Heart left ventricle (tissue), 16 donors: ENCODE data around the gene IVD. TPM values are rescaled to one million over a fixed set of nuclear protein-coding genes. Genes with fewer than 3 reads are reported as not detected.
A peak's percentile ranks its signal among the peaks of the same experiment; 100 is the strongest.

Experiments used
- ATAC-seq, 4 donors: fragments of 200-7000 bp; cut with Tn5 transposase; one replicate each; pipeline ENCODE4 v1.9.1; 2020 to 2022; ENCODE audit warnings: moderate library complexity in 4 of 4, mild to moderate bottlenecking in 3 of 4, moderate number of reproducible peaks in 1 of 4
- DNase-seq, 5 donors: peaks; one replicate each; pipeline ENCODE4 v3.0.0-alpha.2; 2020
- H3K27ac ChIP-seq, 12 donors: fragments of 200-600 bp; sonication (generic) in 4 of 12; one replicate each; pipeline versions ENCODE4 v1.5.0 to v1.8.0; 2016 to 2022; ENCODE audit warnings: mild to moderate bottlenecking in 2 of 12
- H3K27me3 ChIP-seq, 9 donors: fragments of 200-600 bp; sonication (generic) in 2 of 9; one replicate each; pipeline versions ENCODE4 v1.5.1 to v1.8.0; 2016 to 2022; ENCODE audit warnings: mild to moderate bottlenecking in 3 of 9
- H3K36me3 ChIP-seq, 9 donors: fragments of 200-600 bp; sonication (generic) in 2 of 9; one replicate each; pipeline versions ENCODE4 v1.5.0 to v1.8.0; 2018 to 2022; ENCODE audit warnings: mild to moderate bottlenecking in 2 of 9
- H3K4me1 ChIP-seq, 12 donors: fragments of 200-600 bp; sonication (generic) in 4 of 12; one replicate each; pipeline versions ENCODE4 v1.5.0 to v1.8.0; 2016 to 2022; ENCODE audit warnings: mild to moderate bottlenecking in 3 of 12
- H3K4me3 ChIP-seq, 12 donors: fragments of 200-600 bp; sonication (generic) in 4 of 12; one replicate each; pipeline versions ENCODE4 v1.5.0 to v1.8.0; 2017 to 2022; ENCODE audit warnings: mild to moderate bottlenecking in 9 of 12, moderate library complexity in 4 of 12
- H3K9me3 ChIP-seq, 12 donors: fragments of 200-600 bp; sonication (generic) in 4 of 12; one replicate each; pipeline versions ENCODE4 v1.5.0 to v1.8.0; 2016 to 2022; ENCODE audit warnings: mild to moderate bottlenecking in 1 of 12
- POLR2A ChIP-seq, 2 donors: fragments of 450-650 bp; IDR thresholded peaks; one replicate each; pipeline ENCODE4 v1.6.1; 2017; ENCODE audit warnings: antibody characterized with exemption in 2 of 2, mild to moderate bottlenecking in 2 of 2, moderate library complexity in 2 of 2
- WGBS, 4 donors: extraction: QIAGEN DNeasy Blood & Tissue Kit in 2 of 4; methylation state at CpG; one replicate each; pipeline versions ENCODE4 v1.1.5 to v1.1.7; 2013 to 2018; 5-methylcytosine and 5-hydroxymethylcytosine counted together
- intact Hi-C, 10 donors: fragments of 100-400 bp; cut with DNase I; formaldehyde crosslinking; loops; one replicate each; pipeline versions ENCODE4 v1.11.1 to v1.14.2; 2022
- polyA plus RNA-seq, 2 donors: library from polyadenylated mRNA; stranded (reverse); fragments of 200-250 nt; gene quantifications; one replicate each; pipeline ENCODE4 v1.2.3, GENCODE V29; 2013
- total RNA-seq, 9 donors: library from RNA; depleted of rRNA in 2 of 9; stranded (reverse); fragments of >200 nt in 2 of 9; fragmentation: NEBNext Ultra II Directional in 3 of 9; extraction: Animal tissue kit (Norgen Biotek cat#: 25700) in 3 of 9; gene quantifications; one replicate each; pipeline versions ENCODE4 v1.1.0 to v1.2.4, GENCODE V29; 2016 to 2023
- TF ChIP-seq, protein P1 (sequence below), 12 donors: fragments of 200-600 bp; sonication (generic) in 4 of 12; IDR thresholded peaks; one replicate each; pipeline versions ENCODE4 v1.5.0 to v1.8.0; 2018 to 2022; ENCODE audit warnings: antibody characterized with exemption in 12 of 12, mild to moderate bottlenecking in 5 of 12
- donor health status: ischemic (EF 13 %, LVEDD 7.1; RV severe dilation, severe dysfunction).
- donor health status: healthy with polysubstance abuse.
- donor health status: DM: no; HTN: yes; CAD: no.
- donor health status: DM: no; HTN: no; CAD: no.
- donor health status: ischemic (EF 25% LVEDD 6.9; RV normal size, moderate dysfunction).
- donor health status: ischemic (EF 25% LVEDD 5.7; RV mildly dilated, moderate dysfunction).
- donor health status: healthy.
- donor health status: DM: yes; HTN: yes; CAD: no.
- donor health status: ischemic (EF 35%, LVEDD 5.7; RV mildly dilated, moderate dysfunction).
- donor health status: nonischemic (EF 11% LVEDD 7.7; RV severe dilation, severe dysfunction).
- donor health status: DM: yes; HTN: yes; CAD: no.
- donor health status: PGD.
- donor health status: ischemic (EF 29% LVEDD 5.4; RV normal size, mild dysfunction).
- donor health status: nonischemic (EF 23%, LVEDD 6.1; RV moderate dilation, normal function).

IVD gene
- total and polyA plus RNA-seq, 11 donors: 52.9 to 130 (median 95.1) TPM

DNA sequence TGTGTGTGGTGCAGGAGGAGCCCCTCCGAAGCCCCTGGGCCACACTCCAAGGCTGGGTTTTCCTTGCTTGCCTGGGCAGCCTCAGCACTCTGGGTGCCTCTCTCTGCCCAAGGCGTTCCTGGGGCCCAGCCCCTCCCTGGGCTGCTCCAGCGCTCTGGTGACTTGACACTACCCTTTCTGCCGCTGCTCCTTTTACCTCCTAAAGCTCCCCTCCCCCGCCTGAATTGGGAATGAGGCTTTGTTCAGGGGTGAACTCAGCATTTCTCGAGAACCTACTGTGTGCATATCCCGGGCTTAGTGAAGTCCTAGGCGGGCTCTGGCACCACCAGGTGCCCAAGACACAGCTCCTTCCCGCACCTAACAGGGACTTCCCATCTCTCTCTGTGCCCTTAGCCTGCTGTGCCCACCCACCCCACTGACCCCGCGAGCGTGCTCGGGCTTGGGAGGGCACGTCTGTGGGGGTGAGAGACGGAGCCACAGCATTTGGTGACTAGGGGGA lies 33.9 kb downstream of the IVD start:
- ATAC-seq (peak in 3 of 4 donors; percentile 1 to 4 (median 2)), DNase-seq (peak in 1 of 5 donors; percentile 52)
- TF ChIP-seq POLR2A (IDR thresholded peaks at IDR 0.05): no peak
- TF ChIP-seq, protein P1, sequence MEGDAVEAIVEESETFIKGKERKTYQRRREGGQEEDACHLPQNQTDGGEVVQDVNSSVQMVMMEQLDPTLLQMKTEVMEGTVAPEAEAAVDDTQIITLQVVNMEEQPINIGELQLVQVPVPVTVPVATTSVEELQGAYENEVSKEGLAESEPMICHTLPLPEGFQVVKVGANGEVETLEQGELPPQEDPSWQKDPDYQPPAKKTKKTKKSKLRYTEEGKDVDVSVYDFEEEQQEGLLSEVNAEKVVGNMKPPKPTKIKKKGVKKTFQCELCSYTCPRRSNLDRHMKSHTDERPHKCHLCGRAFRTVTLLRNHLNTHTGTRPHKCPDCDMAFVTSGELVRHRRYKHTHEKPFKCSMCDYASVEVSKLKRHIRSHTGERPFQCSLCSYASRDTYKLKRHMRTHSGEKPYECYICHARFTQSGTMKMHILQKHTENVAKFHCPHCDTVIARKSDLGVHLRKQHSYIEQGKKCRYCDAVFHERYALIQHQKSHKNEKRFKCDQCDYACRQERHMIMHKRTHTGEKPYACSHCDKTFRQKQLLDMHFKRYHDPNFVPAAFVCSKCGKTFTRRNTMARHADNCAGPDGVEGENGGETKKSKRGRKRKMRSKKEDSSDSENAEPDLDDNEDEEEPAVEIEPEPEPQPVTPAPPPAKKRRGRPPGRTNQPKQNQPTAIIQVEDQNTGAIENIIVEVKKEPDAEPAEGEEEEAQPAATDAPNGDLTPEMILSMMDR (IDR thresholded peaks at IDR 0.05): no peak
- Histone ChIP-seq H3K4me1 (peaks cover 9 to 75% (median 47%) of the 10 kb centered on the region in 12 donors), H3K4me3 (peak overlapping the region in 10 of 12 donors; percentile 44 to 100 (median 94)), H3K27me3 (peaks cover 0 to 41% (median 13%) of the 10 kb centered on the region in 9 donors), H3K36me3 (no peaks in the 10 kb centered on the region), H3K27ac (peak overlapping the region in 7 of 12 donors; percentile 5 to 82 (median 49)), H3K9me3 (no peaks in the 10 kb centered on the region)
- intact Hi-C loops: no loop called here
- 21 to 38% (median 26%) methylated on average over 10 to 15 of the region's 15 CpGs for WGBS, 4 donors

DNA sequence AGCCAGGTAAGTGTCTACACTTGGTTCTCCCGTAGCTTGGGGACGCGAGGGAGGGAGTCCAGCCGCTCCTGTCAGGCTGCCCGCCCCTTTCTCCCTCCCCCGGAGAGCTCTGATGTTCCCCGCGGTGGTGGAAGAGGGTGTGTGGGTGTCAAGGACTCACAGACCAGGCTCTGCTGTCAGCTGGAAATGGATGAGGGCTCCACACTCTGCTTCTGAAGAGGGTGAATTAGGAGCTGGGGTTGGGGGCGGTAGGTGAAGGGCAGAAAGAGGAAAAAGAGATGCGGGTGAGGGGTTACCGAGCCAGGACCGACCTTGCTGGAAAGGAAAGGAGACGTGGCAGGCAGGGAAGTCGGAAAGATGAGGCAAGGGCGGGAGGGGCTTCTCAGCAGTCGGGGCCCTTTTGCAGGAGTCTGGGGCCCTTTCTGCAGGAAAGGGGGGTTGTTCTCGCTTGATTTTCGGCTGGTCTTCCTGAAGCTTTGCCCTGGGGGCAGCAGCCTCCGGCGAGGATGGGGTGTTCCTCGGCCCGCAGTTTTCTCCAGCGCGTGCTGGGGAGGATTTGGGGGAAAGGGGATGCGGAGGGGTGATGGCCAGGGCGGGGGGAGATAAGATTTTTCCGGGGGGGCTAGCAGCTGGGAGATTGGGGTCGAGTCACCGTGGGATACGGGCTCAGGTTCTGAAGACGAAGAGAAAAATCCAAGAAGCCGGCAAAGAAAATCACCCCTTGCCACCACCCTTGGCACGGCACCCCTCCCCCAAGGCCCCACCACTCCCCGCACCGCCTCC lies 34.6 kb downstream of the IVD start:
- DNase-seq (peak in 4 of 5 donors; percentile 39 to 73 (median 60)), ATAC-seq (peak in 3 of 4 donors; percentile 6 to 36 (median 32))
- TF ChIP-seq POLR2A (IDR thresholded peaks at IDR 0.05): no peak
- TF ChIP-seq, protein P1 (IDR thresholded peaks at IDR 0.05): peak in 4 of 12 donors; percentile 8 to 34 (median 13)
- 0 to 1% (median 0%) methylated on average over 35 of the region's 35 CpGs for WGBS, 4 donors
- Histone ChIP-seq H3K9me3 (no peaks in the 10 kb centered on the region), H3K4me3 (peak overlapping the region; percentile 35 to 100 (median 93)), H3K27ac (peak overlapping the region in 8 of 12 donors; percentile 5 to 83 (median 54)), H3K36me3 (no peaks in the 10 kb centered on the region), H3K4me1 (peaks cover 9 to 82% (median 50%) of the 10 kb centered on the region in 12 donors), H3K27me3 (peaks cover 0 to 35% (median 13%) of the 10 kb centered on the region in 9 donors)
- intact Hi-C loops: loop anchor here in 5 of 10 donors (2.0 to 10.0 kb wide), 4 partner anchors 65 to 72 kb away; no protein-coding TSS in a partner anchor

DNA sequence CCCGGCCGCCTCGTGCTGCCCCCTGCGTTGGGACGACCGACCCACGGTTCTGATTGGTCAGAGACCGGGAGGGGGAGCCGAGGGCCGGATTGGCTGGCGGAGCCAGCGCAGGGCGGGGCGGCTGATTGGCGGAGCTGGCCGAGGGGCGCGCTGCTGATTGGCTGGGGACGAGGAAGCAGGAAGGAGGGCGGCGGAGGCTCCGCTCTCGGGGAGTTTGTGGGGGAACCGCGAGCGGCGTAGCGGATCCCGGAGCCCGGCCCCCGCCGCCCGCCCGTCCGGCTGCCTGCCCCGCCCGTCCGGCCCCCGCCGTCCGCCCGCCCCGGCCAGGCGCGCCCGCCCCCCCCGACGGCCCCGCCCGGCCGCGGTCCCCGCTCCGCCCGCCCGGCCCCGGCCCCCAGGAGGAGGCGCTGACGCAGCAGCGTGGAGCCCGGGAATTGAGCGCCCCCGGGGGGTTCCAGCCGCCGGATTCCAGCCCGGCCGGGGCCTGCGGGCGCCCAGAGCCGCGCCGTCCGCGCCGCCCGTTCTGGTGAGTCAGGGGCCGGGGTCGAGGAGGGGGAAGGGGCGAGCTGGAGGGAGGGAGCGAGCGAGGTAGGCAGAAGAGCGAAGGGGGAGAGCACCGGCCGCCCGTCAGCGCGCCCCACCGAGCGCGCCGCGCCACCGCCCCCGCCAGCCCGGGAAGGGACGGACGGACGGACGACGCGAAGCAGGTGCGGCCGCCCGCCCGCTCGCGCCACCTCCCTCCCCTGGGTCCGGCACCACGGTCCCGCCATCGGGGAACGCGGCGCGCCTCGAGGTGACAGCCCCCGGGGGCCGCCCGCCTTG lies 35.4 kb downstream of the IVD start, which contains the start of gene BAHD1:
TSS of gene BAHD1 (plus strand) at position 211 of the 822 bp plus-strand sequence. CDS start 17,512 bp downstream, outside the sequence.
- ATAC-seq (peak; percentile 91 to 95 (median 92)), DNase-seq (peak; percentile 98 to 99 (median 99))
- Histone ChIP-seq H3K4me1 (peaks cover 7 to 85% (median 53%) of the 10 kb centered on the region in 12 donors), H3K27me3 (peaks cover 0 to 27% (median 13%) of the 10 kb centered on the region in 9 donors), H3K27ac (peak within 1 kb of the TSS in 11 of 12 donors; percentile 70 to 86 (median 80)), H3K4me3 (peak within 1 kb of the TSS; percentile 75 to 100 (median 93)), H3K9me3 (no peaks in the 10 kb centered on the region), H3K36me3 (no peaks in the 10 kb centered on the region)
- 0% methylated on average over 8 to 119 of the region's 119 CpGs for WGBS, 4 donors
- TF ChIP-seq, protein P1 (IDR thresholded peaks at IDR 0.05): peak in 5 of 12 donors; percentile 3 to 50 (median 7)
- TF ChIP-seq POLR2A (IDR thresholded peaks at IDR 0.05): peak in 1 of 2 donors; percentile 49
- intact Hi-C loops: loop anchor here in 5 of 10 donors (1.0 to 10.0 kb wide), 5 partner anchors 29 to 71 kb away; partner anchors contain the start of gene CHST14 (in 1 of the 5)
